BLaER1 (cell line): ENCODE results near the gene REV1.
"Not testable (repeated sequence)": the region's sequence is repeated elsewhere in the genome, so short reads cannot be mapped to it uniquely, and the experiment has no call there.

ENCODE experiments used
- H3K27ac ChIP-seq: shearing (Covaris generic); formaldehyde crosslinking; 2 replicates; pipeline ENCODE4 v1.8.1; 2022
- H3K27me3 ChIP-seq: shearing (Covaris generic); formaldehyde crosslinking; 2 replicates; pipeline ENCODE4 v1.8.1; 2022
- H3K36me3 ChIP-seq: shearing (Covaris generic); formaldehyde crosslinking; 2 replicates; pipeline ENCODE4 v1.8.1; 2022
- H3K4me1 ChIP-seq: shearing (Covaris generic); formaldehyde crosslinking; 2 replicates; pipeline ENCODE4 v1.8.1; 2022
- H3K4me2 ChIP-seq: shearing (Covaris generic); formaldehyde crosslinking; 2 replicates; pipeline ENCODE4 v1.8.1; 2022
- H3K4me3 ChIP-seq: shearing (Covaris generic); formaldehyde crosslinking; 2 replicates; pipeline ENCODE4 v1.8.1; 2022
- H3K9ac ChIP-seq: shearing (Covaris generic); formaldehyde crosslinking; 2 replicates; pipeline ENCODE4 v1.8.1; 2022
- H3K9me3 ChIP-seq: shearing (Covaris generic); formaldehyde crosslinking; 2 replicates; pipeline ENCODE4 v1.8.1; 2022
- H4K20me1 ChIP-seq: shearing (Covaris generic); formaldehyde crosslinking; 2 replicates; pipeline ENCODE4 v1.8.1; 2022
- Cebpa-rat ChIP-seq: shearing (Covaris generic); IDR thresholded peaks from 2 replicates; pipeline ENCODE4 v1.8.1; 2022

REV1 gene

DNA sequence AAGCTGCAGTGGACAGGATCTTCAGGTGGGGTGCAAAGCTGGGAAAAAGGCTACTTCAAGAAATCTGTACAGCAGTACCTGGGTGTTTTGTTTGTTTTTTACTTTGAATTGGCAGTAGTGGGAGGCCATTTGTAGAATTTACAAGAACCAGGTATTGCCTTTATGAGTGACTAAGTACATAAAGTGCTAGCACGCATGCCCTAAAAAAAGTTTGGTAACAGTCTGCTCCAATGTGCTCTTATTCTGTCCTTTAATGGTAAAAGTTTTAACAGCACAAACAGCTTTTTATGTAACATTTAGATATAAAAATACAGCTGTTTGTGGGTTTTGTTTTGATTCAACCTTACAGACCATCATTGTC, 17.2 kb downstream of the REV1 start:
- Histone ChIP-seq H3K27me3 (no peaks in the 10 kb centered on the region), H3K9me3 (peaks cover 23% of the 10 kb centered on the region), H4K20me1 (peaks cover 100% of the 10 kb centered on the region), H3K4me1 (no peaks in the 10 kb centered on the region), H3K9ac (no peak overlapping the region), H3K36me3 (peaks cover 42% of the 10 kb centered on the region), H3K27ac (no peak overlapping the region), H3K4me3 (no peak overlapping the region), H3K4me2 (no peak overlapping the region)
- no peak for TF ChIP-seq Cebpa-rat

DNA sequence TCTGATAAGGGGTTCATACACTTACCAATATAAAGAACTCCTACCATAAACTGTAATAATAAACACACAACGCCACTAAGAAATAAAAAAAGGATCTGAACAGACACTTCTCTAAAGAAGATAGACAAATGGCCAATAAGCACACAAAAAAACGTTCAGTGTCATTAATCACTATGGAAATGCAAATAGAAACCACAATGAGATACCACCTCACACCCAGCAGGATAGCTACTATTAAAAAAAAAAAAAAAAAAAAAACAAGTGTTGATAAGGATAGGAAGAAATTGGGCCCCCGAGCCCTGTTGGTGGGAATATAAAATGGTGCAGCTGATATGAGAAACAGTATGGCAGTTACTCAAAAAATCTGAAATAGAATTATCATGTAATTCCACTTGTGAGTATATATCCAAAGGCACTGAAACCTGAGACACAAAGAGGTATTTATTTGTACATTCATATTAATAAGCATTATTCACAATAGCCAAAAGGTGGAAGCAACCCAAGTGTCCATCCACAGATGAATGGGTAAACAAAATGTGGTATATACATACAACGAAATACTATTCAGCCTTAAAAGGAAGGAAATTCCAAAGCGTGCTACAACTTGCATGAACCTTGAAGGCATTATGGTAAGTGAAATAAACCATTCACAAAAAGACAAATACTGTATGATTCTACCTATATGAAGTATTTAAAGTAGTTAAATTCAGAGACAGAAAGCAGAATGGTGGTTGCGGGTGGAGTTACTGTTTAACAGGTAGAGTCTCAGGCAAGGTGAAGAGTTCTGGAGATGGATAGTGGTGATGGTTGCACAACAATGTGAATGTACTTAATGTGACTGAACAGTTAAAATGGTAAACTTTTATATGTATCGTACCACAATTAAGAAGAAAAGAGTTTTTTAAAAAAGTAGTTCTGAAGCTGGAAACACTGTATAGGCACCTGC, 17.9 kb downstream of the REV1 start:
- H3K9ac ChIP-seq, result no peak overlapping the region
- H3K4me1 ChIP-seq, result no peaks in the 10 kb centered on the region
- peaks cover 39% of the 10 kb centered on the region for H3K36me3 ChIP-seq
- no peak overlapping the region for H3K4me2 ChIP-seq
- peaks cover 100% of the 10 kb centered on the region for H4K20me1 ChIP-seq
- no peaks in the 10 kb centered on the region for H3K27me3 ChIP-seq
- H3K27ac ChIP-seq, result no peak overlapping the region
- peaks cover 23% of the 10 kb centered on the region for H3K9me3 ChIP-seq
- no peak for TF ChIP-seq Cebpa-rat
- H3K4me3 ChIP-seq, result no peak overlapping the region

DNA sequence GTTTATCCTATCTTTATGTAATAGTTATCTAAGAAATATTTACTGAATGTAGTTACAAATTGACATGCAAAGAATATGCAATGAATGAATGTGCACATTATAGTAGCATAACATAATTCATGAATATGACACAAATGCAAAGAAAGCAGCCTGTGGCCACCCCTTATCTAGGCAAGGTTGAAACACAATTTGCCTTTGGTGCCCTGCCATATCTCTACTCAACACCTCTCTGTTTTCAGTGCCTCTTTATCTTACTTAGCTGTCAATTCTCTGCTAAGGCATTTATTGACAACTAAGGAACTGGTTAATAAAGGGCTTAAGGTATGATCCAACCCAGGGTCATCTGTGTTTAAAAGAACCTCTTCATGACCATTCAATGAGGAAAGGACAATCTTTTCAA, 18.9 kb downstream of the REV1 start:
- Histone ChIP-seq H3K4me2 (no peak overlapping the region), H4K20me1 (peaks cover 100% of the 10 kb centered on the region)

DNA sequence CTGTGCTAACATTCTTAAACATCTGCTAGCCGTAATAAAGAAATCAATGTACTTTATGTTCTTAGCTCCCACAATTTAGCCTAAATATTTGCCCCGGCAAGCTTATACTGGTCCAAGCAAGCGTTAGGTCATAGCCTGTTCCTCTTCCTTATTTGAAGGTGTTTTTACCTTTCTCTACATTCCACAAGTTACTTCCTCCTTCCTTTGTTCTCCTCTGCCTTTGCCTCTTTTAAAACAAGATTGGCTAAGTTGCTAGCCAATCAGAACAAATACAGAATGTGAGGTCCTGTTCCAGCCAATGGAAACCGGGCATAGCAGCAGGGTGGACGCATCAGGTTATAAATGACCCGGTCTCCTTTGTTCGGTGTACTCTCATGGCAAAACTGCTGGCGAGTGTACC, 19.4 kb downstream of the REV1 start:
- not testable (repeated sequence) for H3K4me3 ChIP-seq
- Histone ChIP-seq H3K9me3 (peaks cover 23% of the 10 kb centered on the region), H4K20me1 (peaks cover 100% of the 10 kb centered on the region)

More for the DNA sequence above, 18.9 kb downstream of the REV1 start:
- H3K4me1 ChIP-seq, result no peaks in the 10 kb centered on the region
- H3K27ac ChIP-seq, result no peak overlapping the region
- no peak overlapping the region for H3K4me3 ChIP-seq
- no peak overlapping the region for H3K9ac ChIP-seq
- peaks cover 29% of the 10 kb centered on the region; the same call in 1 of the 2 replicates for H3K36me3 ChIP-seq
- peaks cover 23% of the 10 kb centered on the region for H3K9me3 ChIP-seq
- TF ChIP-seq Cebpa-rat, result no peak
- H3K27me3 ChIP-seq, result no peaks in the 10 kb centered on the region

DNA sequence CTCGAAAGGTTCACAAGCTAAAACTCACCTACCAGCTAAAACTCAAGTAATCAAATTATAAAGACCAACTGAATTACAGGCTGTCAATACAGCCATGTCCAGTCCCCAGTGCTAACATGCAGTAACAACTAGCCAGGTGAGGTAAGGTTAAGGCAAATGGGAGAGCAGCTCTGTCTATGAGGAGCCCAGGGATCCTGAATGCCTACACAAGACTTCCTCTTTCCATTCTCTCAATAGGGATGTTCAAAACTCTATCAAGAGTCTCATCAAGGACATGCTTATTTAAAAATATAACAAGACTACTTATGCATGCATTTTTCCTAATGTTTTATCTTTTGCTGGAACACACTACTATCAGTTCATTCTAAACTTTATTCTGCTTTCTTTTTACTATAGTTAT, 20.4 kb downstream of the REV1 start:
- no peak overlapping the region for H3K4me3 ChIP-seq
- H3K4me2 ChIP-seq, result no peak overlapping the region
- no peaks in the 10 kb centered on the region for H3K27me3 ChIP-seq
- H3K36me3 ChIP-seq, result peaks cover 29% of the 10 kb centered on the region; the same call in 1 of the 2 replicates
- H3K4me1 ChIP-seq, result no peaks in the 10 kb centered on the region
- H4K20me1 ChIP-seq, result peaks cover 100% of the 10 kb centered on the region
- H3K27ac ChIP-seq, result no peak overlapping the region
- no peak for TF ChIP-seq Cebpa-rat
- peaks cover 23% of the 10 kb centered on the region for H3K9me3 ChIP-seq
- no peak overlapping the region for H3K9ac ChIP-seq

More for the DNA sequence above, 19.4 kb downstream of the REV1 start:
- not testable (repeated sequence) for H3K27ac ChIP-seq, H3K4me2 ChIP-seq, H3K27me3 ChIP-seq, H3K9ac ChIP-seq, H3K4me1 ChIP-seq
- H3K36me3 ChIP-seq, result peaks cover 29% of the 10 kb centered on the region; the same call in 1 of the 2 replicates

DNA sequence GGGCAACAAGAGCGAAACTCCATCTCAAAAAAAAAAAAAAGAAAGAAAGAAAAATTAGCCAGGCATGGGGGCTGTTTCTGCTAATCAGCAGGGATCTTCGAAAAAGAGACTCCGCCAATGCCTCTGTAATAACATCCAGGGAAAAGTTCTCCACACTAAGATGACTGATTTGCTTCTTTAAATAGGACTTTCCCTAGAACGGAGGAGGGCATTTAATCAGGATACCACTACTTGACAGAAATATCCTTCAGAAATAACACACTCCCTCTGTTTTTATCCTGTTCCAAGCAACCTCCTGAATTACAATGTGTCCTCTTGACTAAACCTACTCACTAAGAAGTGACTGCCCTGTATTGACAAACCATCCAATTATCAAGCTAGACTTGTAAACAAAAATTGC, 21.7 kb downstream of the REV1 start:
- Histone ChIP-seq H4K20me1 (peaks cover 100% of the 10 kb centered on the region), H3K4me1 (no peaks in the 10 kb centered on the region), H3K27ac (no peak overlapping the region), H3K4me3 (no peak overlapping the region), H3K36me3 (peaks cover 36% of the 10 kb centered on the region), H3K27me3 (no peaks in the 10 kb centered on the region), H3K9ac (no peak overlapping the region), H3K4me2 (no peak overlapping the region), H3K9me3 (peaks cover 23% of the 10 kb centered on the region)
- no peak for TF ChIP-seq Cebpa-rat

DNA sequence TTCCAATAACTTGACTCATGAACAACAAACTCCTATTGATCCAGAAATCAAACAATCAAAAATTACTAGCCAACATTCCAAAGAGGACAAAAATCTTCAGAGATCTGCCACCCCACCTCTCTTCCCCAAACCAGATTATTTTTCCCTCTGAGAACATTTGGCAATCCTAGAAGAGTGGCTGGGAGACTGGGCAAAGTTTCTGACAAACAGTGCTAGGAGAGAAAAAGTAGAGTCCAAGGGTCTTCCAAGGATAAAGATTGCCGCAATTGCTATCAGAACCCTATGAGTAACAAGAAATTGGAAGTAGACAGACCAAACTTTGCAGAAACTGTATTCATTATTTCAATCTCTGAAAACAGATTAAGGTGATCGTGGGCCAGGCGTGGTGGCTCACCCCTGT, 22.4 kb downstream of the REV1 start:
- H4K20me1 ChIP-seq, result peaks cover 100% of the 10 kb centered on the region
- no peak overlapping the region for H3K4me3 ChIP-seq
- H3K36me3 ChIP-seq, result peaks cover 39% of the 10 kb centered on the region
- H3K9me3 ChIP-seq, result peaks cover 21% of the 10 kb centered on the region
- H3K4me2 ChIP-seq, result no peak overlapping the region
- H3K4me1 ChIP-seq, result no peaks in the 10 kb centered on the region
- no peak overlapping the region for H3K9ac ChIP-seq
- no peak for TF ChIP-seq Cebpa-rat
- no peak overlapping the region for H3K27ac ChIP-seq
- no peaks in the 10 kb centered on the region for H3K27me3 ChIP-seq

DNA sequence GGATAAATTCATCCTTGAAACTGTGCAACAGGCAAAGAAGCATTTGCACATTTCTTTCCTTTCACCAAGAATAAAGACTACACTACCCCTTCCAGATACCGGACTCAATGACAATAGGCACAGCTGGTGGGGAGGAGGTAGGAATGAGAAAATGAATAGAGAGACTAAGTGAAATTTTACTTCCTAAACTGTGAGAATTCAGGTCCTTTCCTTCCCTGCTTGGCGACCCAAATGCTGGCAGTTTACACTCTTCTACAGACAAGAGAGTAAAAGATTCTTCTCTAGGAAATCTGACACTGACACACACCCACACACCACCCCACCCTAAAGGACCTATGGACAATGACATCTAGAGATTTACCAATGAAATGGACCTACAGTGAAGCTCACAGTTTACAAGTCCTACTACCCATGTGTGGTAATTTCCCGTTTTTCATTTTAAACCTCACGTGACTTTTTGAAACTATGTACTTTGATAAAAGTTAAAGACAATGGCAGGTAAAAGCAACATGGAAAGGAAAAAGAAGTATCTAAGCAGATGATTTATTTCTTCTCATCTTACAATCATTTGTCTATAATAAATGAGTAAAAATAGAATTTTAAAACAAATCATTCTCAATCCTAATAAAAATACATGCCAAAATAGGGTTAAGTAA, 27.9 kb downstream of the REV1 start:
- no peak overlapping the region for H3K27ac ChIP-seq
- H3K9me3 ChIP-seq, result no peaks in the 10 kb centered on the region
- H3K4me1 ChIP-seq, result no peaks in the 10 kb centered on the region
- peaks cover 87% of the 10 kb centered on the region for H4K20me1 ChIP-seq
- no peak overlapping the region for H3K4me2 ChIP-seq
- TF ChIP-seq Cebpa-rat, result no peak
- H3K4me3 ChIP-seq, result no peak overlapping the region
- no peaks in the 10 kb centered on the region for H3K27me3 ChIP-seq
- peaks cover 67% of the 10 kb centered on the region for H3K36me3 ChIP-seq
- H3K9ac ChIP-seq, result no peak overlapping the region

DNA sequence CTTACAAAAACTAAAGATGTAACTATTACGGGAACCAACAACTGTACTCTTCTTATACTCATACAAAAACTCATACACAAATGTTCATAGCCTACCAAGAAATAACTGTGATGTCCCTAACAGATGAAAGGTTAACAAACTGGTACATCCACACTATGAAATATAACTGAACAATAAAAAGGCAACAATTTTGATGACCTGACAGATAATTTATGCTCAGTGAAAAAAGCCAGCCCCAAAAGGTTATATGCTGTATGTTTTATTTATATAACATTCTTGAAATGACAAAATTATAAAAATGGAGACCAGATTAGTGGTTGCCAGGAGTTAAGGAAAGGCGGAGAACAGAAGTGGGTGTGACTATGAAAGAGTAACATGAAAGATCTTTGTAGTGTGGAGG, 31.3 kb downstream of the REV1 start:
- H3K9me3 ChIP-seq, result no peaks in the 10 kb centered on the region
- peaks cover 98% of the 10 kb centered on the region for H3K36me3 ChIP-seq
- H3K9ac ChIP-seq, result no peak overlapping the region
- no peaks in the 10 kb centered on the region for H3K4me1 ChIP-seq
- no peak for TF ChIP-seq Cebpa-rat
- H3K4me3 ChIP-seq, result no peak overlapping the region
- peaks cover 87% of the 10 kb centered on the region for H4K20me1 ChIP-seq
- H3K4me2 ChIP-seq, result no peak overlapping the region
- H3K27ac ChIP-seq, result no peak overlapping the region
- no peaks in the 10 kb centered on the region for H3K27me3 ChIP-seq

DNA sequence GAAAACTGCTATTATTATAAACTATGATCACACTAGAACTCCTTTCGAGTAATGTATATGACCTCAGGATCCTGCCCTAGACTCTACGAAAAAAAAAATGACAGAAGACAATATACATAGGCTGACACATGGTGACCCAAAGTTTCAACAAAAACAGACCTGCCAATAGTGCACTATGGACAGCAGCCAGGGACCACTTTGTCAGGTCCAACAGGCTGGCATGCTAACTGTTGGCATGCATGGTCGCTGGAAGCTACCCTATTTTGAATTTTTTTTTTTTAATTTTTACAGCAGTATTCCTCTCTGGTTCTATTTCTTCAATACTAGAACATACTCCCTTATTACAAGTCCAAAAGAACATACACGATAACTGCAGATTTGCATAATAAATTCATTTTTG, 38.1 kb downstream of the REV1 start:
- H3K9me3 ChIP-seq, result no peaks in the 10 kb centered on the region
- H3K27me3 ChIP-seq, result no peaks in the 10 kb centered on the region
- H3K36me3 ChIP-seq, result peaks cover 93% of the 10 kb centered on the region
- peaks cover 8% of the 10 kb centered on the region; the same call in 1 of the 2 replicates for H3K4me1 ChIP-seq
- H4K20me1 ChIP-seq, result peaks cover 65% of the 10 kb centered on the region
- no peak overlapping the region for H3K9ac ChIP-seq
- no peak overlapping the region for H3K4me2 ChIP-seq
- no peak for TF ChIP-seq Cebpa-rat
- no peak overlapping the region for H3K4me3 ChIP-seq
- no peak overlapping the region for H3K27ac ChIP-seq
